Motor neuron (in vitro differentiated cells): ENCODE results near the gene RPS26. TPM values are rescaled to one million over a fixed set of nuclear protein-coding genes. Genes with fewer than 3 reads are reported as not detected.
A peak's percentile ranks its signal among the peaks of the same experiment; 100 is the strongest.
"Not testable (repeated sequence)": the region's sequence is repeated elsewhere in the genome, so short reads cannot be mapped to it uniquely, and the experiment has no call there.

ENCODE experiments used
- ATAC-seq, 8 experiments: fragments of 200-7000 bp; cut with Tn5 transposase; replicated peaks in 6 of 8; 2 replicates each; pipeline ENCODE4 v1.8.0; 2021; ENCODE audit warnings: mild to moderate bottlenecking in 8 of 8, moderate library complexity in 8 of 8
- H3K27ac ChIP-seq, 2 donors: fragments of 250-450 bp; sonication (Bioruptor Pico); 2 replicates each; pipeline ENCODE4 v1.9.0; 2021; ENCODE audit warnings: antibody characterized with exemption in 2 of 2, mild to moderate bottlenecking in 2 of 2, moderate library complexity in 1 of 2
- H3K4me1 ChIP-seq, 2 donors: fragments of 250-450 bp; sonication (Bioruptor Pico); replicated peaks in 1 of 2; 2 replicates each; pipeline ENCODE4 v1.6.1; 2021; ENCODE audit warnings: antibody characterized with exemption in 2 of 2, mild to moderate bottlenecking in 2 of 2, moderate library complexity in 1 of 2
- H3K4me3 ChIP-seq, 5 donors: fragments of 250-450 bp; sonication (Bioruptor Pico); 2 replicates each; pipeline ENCODE4 v1.9.0; 2021; ENCODE audit warnings: antibody characterized with exemption in 5 of 5, mild to moderate bottlenecking in 5 of 5, moderate library complexity in 4 of 5
- WGBS, 10 experiments: fragments of 450-650 bp; shearing (Covaris generic); methylation state at CpG; one replicate each; pipeline ENCODE4 v1.0.0; 2022; 5-methylcytosine and 5-hydroxymethylcytosine counted together
- in situ Hi-C, 9 experiments: fragments of 400-800 bp; cut with MboI; loops; one replicate each; pipeline ENCODE4 v1.15.0; 2021; ENCODE audit warnings: low sequenced_read_pairs in 9 of 9, low pct_unique_long_range_greater_than_20kb in 2 of 9; ENCODE audit not compliant: unreplicated experiment in 9 of 9
- total RNA-seq, 8 experiments: library from RNA; unstranded; fragments of 300-600 nt; gene quantifications; 2 replicates each; pipeline versions ENCODE4 v1.2.3 to v1.2.4, GENCODE V29; 2022

RPS26 gene
- total RNA-seq, result 1,000 to 10,000 TPM in 1 of 8 experiments, 100 to 1,000 TPM in 7; 282 to 1,536 (median 616) TPM

GRCh38 chr12:56041552-56042429 is at the start of gene RPS26:
RPS26 (plus strand) TSS chr12:56041918; CDS start chr12:56042167, 249 bp downstream.
- Histone ChIP-seq H3K4me1 (peaks cover 10 to 14% of the 10 kb centered on the region in 2 donors), H3K27ac (peak within 1 kb of the TSS; percentile 98 to 99), H3K4me3 (peak within 1 kb of the TSS; percentile 63 to 99 (median 83))
- in situ Hi-C loops, result loop anchor here in 2 of 9 experiments (25.0 kb wide), 1 partner anchor 304 kb away; the partner anchor contains the start of genes CD63 (in 2 of the 2) and GDF11 (in 2 of the 2)
- ATAC-seq, result peak; percentile 89 to 97 (median 96)
- 0 to 1% (median 0%) methylated on average over 2 to 23 of the region's 50 CpGs; no CpG with 5 or more reads in 3 of the 10 experiments for WGBS, 10 experiments

- H3K4me3 ChIP-seq, result no peak overlapping the region
- WGBS, 10 experiments, result 54 to 100% (median 89%) methylated on average over 1 to 4 of the region's 4 CpGs; no CpG with 5 or more reads in 1 of the 10 experiments
- no peak for ATAC-seq
- no peak overlapping the region for H3K27ac ChIP-seq
- in situ Hi-C loops, result no loop called here
- peaks cover 4 to 7% of the 10 kb centered on the region in 2 donors for H3K4me1 ChIP-seq
These were observed 48.4 kb upstream of the RPS26 start for GRCh38 chr12:55993230-55993853.

GRCh38 chr12:55995366-55995765 is 46.4 kb upstream of the RPS26 start:
- 56 to 100% (median 81%) methylated on average over 1 to 4 of the region's 8 CpGs; no CpG with 5 or more reads in 3 of the 10 experiments for WGBS, 10 experiments
- in situ Hi-C loops, result no loop called here
- Histone ChIP-seq H3K4me1 (peaks cover 4 to 7% of the 10 kb centered on the region in 2 donors), H3K27ac (no peak overlapping the region), H3K4me3 (no peak overlapping the region)
- ATAC-seq, result no peak

- H3K4me3 ChIP-seq, result peak overlapping the region; percentile 41 to 94 (median 52)
- H3K4me1 ChIP-seq, result peaks cover 4 to 7% of the 10 kb centered on the region in 2 donors
- ATAC-seq, result peak in 1 of 8 experiments; percentile 2
- 0 to 70% (median 15%) methylated on average over 1 to 14 of the region's 14 CpGs for WGBS, 10 experiments
- H3K27ac ChIP-seq, result peak overlapping the region in 1 of 2 donors; percentile 63
- in situ Hi-C loops, result no loop called here
These were observed 45.5 kb upstream of the RPS26 start for GRCh38 chr12:55996201-55996714.

- ATAC-seq, result peak; percentile 99 to 100 (median 100)
- in situ Hi-C loops, result no loop called here
- H3K27ac ChIP-seq, result peak within 1 kb of the TSS; percentile 63 to 66
- 0 to 100% (median 14%) methylated on average over 1 to 12 of the region's 27 CpGs; no CpG with 5 or more reads in 2 of the 10 experiments for WGBS, 10 experiments
- H3K4me1 ChIP-seq, result peaks cover 4 to 7% of the 10 kb centered on the region in 2 donors
- peak within 1 kb of the TSS; percentile 41 to 94 (median 52) for H3K4me3 ChIP-seq
These were observed 44.8 kb upstream of the RPS26 start, which contains the start of gene SUOX for GRCh38 chr12:55996715-55997534. SUOX (plus strand) TSS chr12:55997276; CDS start chr12:56002222, 4,946 bp downstream.

- Histone ChIP-seq H3K4me1 (peaks cover 4 to 7% of the 10 kb centered on the region in 2 donors), H3K4me3 (peak overlapping the region; percentile 41 to 94 (median 52)), H3K27ac (peak overlapping the region; percentile 49 to 66)
- ATAC-seq, result peak; percentile 1 to 18 (median 5)
- 0 to 10% (median 0%) methylated on average over 1 to 3 of the region's 5 CpGs; no CpG with 5 or more reads in 6 of the 10 experiments for WGBS, 10 experiments
- in situ Hi-C loops, result no loop called here
These were observed 44.2 kb upstream of the RPS26 start for GRCh38 chr12:55997535-55997859.

GRCh38 chr12:55999522-55999921 is 42.2 kb upstream of the RPS26 start:
- H3K4me1 ChIP-seq, H3K4me3 ChIP-seq, in situ Hi-C loops, H3K27ac ChIP-seq, ATAC-seq: not testable (repeated sequence)
- 100% methylated on average over 1 of the region's 6 CpGs; no CpG with 5 or more reads in 9 of the 10 experiments for WGBS, 10 experiments

- H3K27ac ChIP-seq, H3K4me3 ChIP-seq, H3K4me1 ChIP-seq, in situ Hi-C loops, ATAC-seq: not testable (repeated sequence)
- WGBS, 10 experiments, result 100% methylated on average over 1 to 2 of the region's 33 CpGs; no CpG with 5 or more reads in 8 of the 10 experiments
These were observed 41.6 kb upstream of the RPS26 start for GRCh38 chr12:55999999-56000540.

GRCh38 chr12:56001487-56002100 is 40.1 kb upstream of the RPS26 start:
- Histone ChIP-seq H3K4me3 (no peak overlapping the region), H3K27ac (no peak overlapping the region), H3K4me1 (peaks cover 5 to 7% of the 10 kb centered on the region in 2 donors)
- ATAC-seq, result no peak
- in situ Hi-C loops, result no loop called here
- WGBS, 10 experiments, result 33 to 100% (median 78%) methylated on average over 1 to 7 of the region's 7 CpGs; no CpG with 5 or more reads in 1 of the 10 experiments

- H3K4me1 ChIP-seq, H3K4me3 ChIP-seq, in situ Hi-C loops, H3K27ac ChIP-seq, ATAC-seq: not testable (repeated sequence)
- 81 to 100% (median 99%) methylated on average over 2 to 5 of the region's 5 CpGs; no CpG with 5 or more reads in 6 of the 10 experiments for WGBS, 10 experiments
These were observed 38.3 kb upstream of the RPS26 start for GRCh38 chr12:56003376-56003775.

GRCh38 chr12:56004211-56004610 is 37.5 kb upstream of the RPS26 start:
- no peak for ATAC-seq
- Histone ChIP-seq H3K4me1 (peaks cover 4% of the 10 kb centered on the region in 2 donors), H3K4me3 (no peak overlapping the region), H3K27ac (no peak overlapping the region)
- in situ Hi-C loops, result no loop called here
- 100% methylated on average over 3 of the region's 10 CpGs; no CpG with 5 or more reads in 9 of the 10 experiments for WGBS, 10 experiments
